Neural progenitor cell (in vitro differentiated cells): ENCODE data around the gene HEXB. TPM values are rescaled to one million over a fixed set of nuclear protein-coding genes. Genes with fewer than 3 reads are reported as not detected.

Source experiments
- DNase-seq: peaks from one replicate; pipeline ENCODE4 v3.0.0-alpha.2; 2016; ENCODE audit warnings: low spot score
- H2AFZ ChIP-seq: fragments of 200-600 bp; sonication (generic); replicated peaks from 2 replicates; pipeline ENCODE4 v1.6.1; 2016; ENCODE audit warnings: antibody characterized with exemption
- H3F3A ChIP-seq: fragments of 200-600 bp; sonication (generic); 2 replicates; pipeline ENCODE4 v1.6.1; 2016; ENCODE audit warnings: antibody characterized with exemption, low read depth
- H3K27ac ChIP-seq: fragments of 200-600 bp; sonication (generic); 2 replicates; pipeline ENCODE4 v1.5.1; 2016; ENCODE audit warnings: mild to moderate bottlenecking
- H3K27me3 ChIP-seq: fragments of 200-600 bp; sonication (generic); 2 replicates; pipeline ENCODE4 v1.6.1; 2016; ENCODE audit warnings: mild to moderate bottlenecking, moderate library complexity
- H3K36me3 ChIP-seq: fragments of 200-600 bp; sonication (generic); 2 replicates; pipeline ENCODE4 v1.5.1; 2016
- H3K4me1 ChIP-seq: fragments of 200-600 bp; sonication (generic); 2 replicates; pipeline ENCODE4 v1.6.1; 2016; ENCODE audit warnings: mixed run types
- H3K4me2 ChIP-seq: fragments of 200-600 bp; sonication (generic); 2 replicates; pipeline ENCODE4 v1.6.1; 2016
- H3K4me3 ChIP-seq: fragments of 200-600 bp; sonication (generic); 2 replicates; pipeline ENCODE4 v1.5.1; 2016
- H3K79me2 ChIP-seq: fragments of 200-600 bp; sonication (generic); 2 replicates; pipeline ENCODE4 v1.6.1; 2016; ENCODE audit warnings: low read depth
- H3K9ac ChIP-seq: fragments of 200-600 bp; sonication (generic); 2 replicates; pipeline ENCODE4 v1.6.1; 2016
- H3K9me3 ChIP-seq: fragments of 200-600 bp; sonication (generic); 2 replicates; pipeline ENCODE4 v1.5.1; 2016; ENCODE audit warnings: low read depth
- H4K20me1 ChIP-seq: fragments of 200-600 bp; sonication (generic); 2 replicates; pipeline ENCODE4 v1.6.1; 2016; ENCODE audit warnings: low read depth
- H3K27ac Mint-ChIP-seq: 3 replicates; pipeline ENCODE4 v1.8.0; 2021; ENCODE audit warnings: mixed read lengths
- H3K27me3 Mint-ChIP-seq: 2 replicates; pipeline ENCODE4 v1.8.0; 2022; ENCODE audit warnings: low read depth, mild to moderate bottlenecking, inconsistent platforms, moderate library complexity, mixed read lengths; ENCODE audit not compliant: insufficient read depth
- H3K36me3 Mint-ChIP-seq: 3 replicates; pipeline ENCODE4 v1.8.0; 2021; ENCODE audit warnings: mixed read lengths
- H3K4me1 Mint-ChIP-seq: 3 replicates; pipeline ENCODE4 v1.8.0; 2021; ENCODE audit warnings: mixed read lengths
- H3K4me3 Mint-ChIP-seq: 3 replicates; pipeline ENCODE4 v1.8.0; 2021; ENCODE audit warnings: mild to moderate bottlenecking, moderate library complexity, mixed read lengths
- H3K9me3 Mint-ChIP-seq: 3 replicates; pipeline ENCODE4 v1.8.0; 2020; ENCODE audit warnings: mixed read lengths
- EZH2 ChIP-seq: fragments of 200-600 bp; sonication (generic); IDR thresholded peaks from 2 replicates; pipeline ENCODE4 v1.6.1; 2017; ENCODE audit warnings: antibody characterized with exemption, mild to moderate bottlenecking, moderate library complexity
- EZH2phosphoT487 ChIP-seq: fragments of 200-600 bp; sonication (generic); IDR thresholded peaks from 2 replicates; pipeline ENCODE4 v1.6.1; 2017; ENCODE audit warnings: antibody characterized with exemption
- total RNA-seq: library from RNA; depleted of rRNA; stranded (reverse); fragments of >200 nt; gene quantifications from 2 replicates; pipeline ENCODE4 v1.2.3, GENCODE V29; 2015; ENCODE audit warnings: low replicate concordance
- TF ChIP-seq, protein P1 (sequence below): fragments of 200-600 bp; sonication (generic); IDR thresholded peaks from 2 replicates; pipeline ENCODE4 v1.5.1; 2017; ENCODE audit warnings: antibody characterized with exemption, mild to moderate bottlenecking

The HEXB gene
- total RNA-seq, 1 donor from 2014 or later, result 65.6 TPM

DNA sequence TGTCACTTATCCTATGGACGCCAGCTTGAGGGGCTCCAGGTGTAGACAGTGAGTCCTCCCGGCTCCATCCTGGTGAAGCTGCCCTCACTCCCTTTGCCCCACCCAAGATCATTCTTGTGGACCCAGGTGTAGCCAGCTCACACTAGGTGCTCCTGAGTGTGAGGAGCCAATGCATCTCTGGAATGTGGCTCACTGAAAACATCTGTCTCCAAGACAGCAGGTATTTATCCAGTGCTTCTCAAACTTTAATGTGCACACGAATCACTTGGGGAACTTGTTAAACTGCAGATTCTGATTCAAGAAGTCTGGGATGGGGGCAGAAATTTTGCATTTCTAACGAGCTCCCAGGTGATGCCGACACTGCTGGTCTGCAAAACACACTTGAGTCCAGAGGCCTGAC is 31.0 kb upstream of the HEXB start:
- Histone ChIP-seq H2AFZ (peak overlapping the region; percentile 34), H3K4me1 (peaks cover 3% of the 10 kb centered on the region), H3K9ac (no peak overlapping the region), H3F3A (no peaks in the 10 kb centered on the region), H3K27ac (no peak overlapping the region), H3K36me3 (no peaks in the 10 kb centered on the region), H3K4me3 (no peak overlapping the region), H4K20me1 (no peaks in the 10 kb centered on the region), H3K4me2 (no peak overlapping the region), H3K79me2 (no peaks in the 10 kb centered on the region), H3K9me3 (no peaks in the 10 kb centered on the region), H3K27me3 (no peaks in the 10 kb centered on the region)
- no peaks in the 10 kb centered on the region for H3K27me3 Mint-ChIP-seq
- TF ChIP-seq EZH2 (no peak), EZH2phosphoT487 (no peak)
- TF ChIP-seq, protein P1, sequence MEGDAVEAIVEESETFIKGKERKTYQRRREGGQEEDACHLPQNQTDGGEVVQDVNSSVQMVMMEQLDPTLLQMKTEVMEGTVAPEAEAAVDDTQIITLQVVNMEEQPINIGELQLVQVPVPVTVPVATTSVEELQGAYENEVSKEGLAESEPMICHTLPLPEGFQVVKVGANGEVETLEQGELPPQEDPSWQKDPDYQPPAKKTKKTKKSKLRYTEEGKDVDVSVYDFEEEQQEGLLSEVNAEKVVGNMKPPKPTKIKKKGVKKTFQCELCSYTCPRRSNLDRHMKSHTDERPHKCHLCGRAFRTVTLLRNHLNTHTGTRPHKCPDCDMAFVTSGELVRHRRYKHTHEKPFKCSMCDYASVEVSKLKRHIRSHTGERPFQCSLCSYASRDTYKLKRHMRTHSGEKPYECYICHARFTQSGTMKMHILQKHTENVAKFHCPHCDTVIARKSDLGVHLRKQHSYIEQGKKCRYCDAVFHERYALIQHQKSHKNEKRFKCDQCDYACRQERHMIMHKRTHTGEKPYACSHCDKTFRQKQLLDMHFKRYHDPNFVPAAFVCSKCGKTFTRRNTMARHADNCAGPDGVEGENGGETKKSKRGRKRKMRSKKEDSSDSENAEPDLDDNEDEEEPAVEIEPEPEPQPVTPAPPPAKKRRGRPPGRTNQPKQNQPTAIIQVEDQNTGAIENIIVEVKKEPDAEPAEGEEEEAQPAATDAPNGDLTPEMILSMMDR, result no peak
- no peak for DNase-seq
- no peaks in the 10 kb centered on the region for H3K36me3 Mint-ChIP-seq
- H3K4me1 Mint-ChIP-seq, result peaks cover 5% of the 10 kb centered on the region
- peaks cover 3% of the 10 kb centered on the region for H3K9me3 Mint-ChIP-seq
- no peak overlapping the region for H3K27ac Mint-ChIP-seq
- no peak overlapping the region for H3K4me3 Mint-ChIP-seq

DNA sequence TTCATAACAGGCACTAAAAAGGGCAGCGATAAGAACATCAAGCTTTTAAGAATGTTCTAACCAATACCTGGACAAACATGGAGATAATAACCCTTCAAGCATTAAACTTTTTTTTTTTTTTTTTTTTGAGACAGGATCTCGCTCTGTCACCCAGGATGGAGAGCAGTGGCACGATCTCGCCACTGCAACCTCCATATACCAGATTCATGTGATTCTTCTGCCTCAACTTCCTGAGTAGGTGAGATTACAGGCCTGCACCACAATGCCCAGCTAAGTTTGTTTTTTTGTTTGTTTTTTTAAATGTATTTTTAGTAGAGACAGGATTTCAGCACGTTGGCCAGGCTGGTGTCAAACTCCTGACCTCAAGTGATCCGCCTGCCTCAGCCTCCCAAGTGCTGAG is 29.8 kb upstream of the HEXB start:
- TF ChIP-seq EZH2phosphoT487 (no peak), EZH2 (no peak)
- TF ChIP-seq, protein P1, result no peak

DNA sequence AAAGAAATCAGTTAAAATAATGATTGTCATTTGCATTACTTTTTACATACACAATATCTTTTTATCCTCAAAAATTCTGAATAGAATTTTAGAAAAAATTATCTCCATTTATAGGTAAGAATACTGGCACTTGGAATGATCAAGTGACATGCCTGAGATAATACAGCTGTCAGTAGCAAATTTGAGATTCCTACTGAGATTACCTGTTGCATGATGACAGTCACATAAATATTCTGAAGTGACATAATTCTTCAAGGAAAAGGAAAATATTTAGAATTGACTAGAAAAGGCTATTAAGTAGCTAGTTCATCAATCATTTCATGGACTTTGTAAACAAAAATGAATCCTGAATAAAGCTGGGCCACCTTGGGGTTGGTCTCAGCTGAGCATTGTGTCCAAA is 29.3 kb upstream of the HEXB start:
- TF ChIP-seq, protein P1, result no peak
- TF ChIP-seq EZH2 (no peak), EZH2phosphoT487 (no peak)
- H3K27ac ChIP-seq, result no peak overlapping the region
- peaks cover 12% of the 10 kb centered on the region for H3K4me1 Mint-ChIP-seq
- H3K36me3 ChIP-seq, result no peaks in the 10 kb centered on the region
- H3K27ac Mint-ChIP-seq, result no peak overlapping the region
- H3K4me1 ChIP-seq, result peaks cover 7% of the 10 kb centered on the region
- no peaks in the 10 kb centered on the region for H3K36me3 Mint-ChIP-seq
- H3K27me3 Mint-ChIP-seq, result no peaks in the 10 kb centered on the region
- no peak overlapping the region for H3K4me2 ChIP-seq
- peaks cover 3% of the 10 kb centered on the region for H3K9me3 Mint-ChIP-seq
- no peak for DNase-seq
- H3K4me3 ChIP-seq, result no peak overlapping the region
- no peaks in the 10 kb centered on the region for H3K27me3 ChIP-seq
- no peak overlapping the region for H3K9ac ChIP-seq
- no peak overlapping the region for H2AFZ ChIP-seq
- no peak overlapping the region for H3K4me3 Mint-ChIP-seq
- no peaks in the 10 kb centered on the region for H4K20me1 ChIP-seq
- H3K79me2 ChIP-seq, result no peaks in the 10 kb centered on the region
- no peaks in the 10 kb centered on the region for H3K9me3 ChIP-seq
- H3F3A ChIP-seq, result no peaks in the 10 kb centered on the region

More for the DNA sequence above, 29.8 kb upstream of the HEXB start:
- H3K27me3 Mint-ChIP-seq, result no peaks in the 10 kb centered on the region
- H3K36me3 ChIP-seq, result no peaks in the 10 kb centered on the region
- H3K9me3 ChIP-seq, result no peaks in the 10 kb centered on the region
- H3K27ac Mint-ChIP-seq, result no peak overlapping the region
- H3K79me2 ChIP-seq, result no peaks in the 10 kb centered on the region
- no peak overlapping the region for H3K4me3 Mint-ChIP-seq
- H3K4me1 ChIP-seq, result peaks cover 2% of the 10 kb centered on the region
- no peaks in the 10 kb centered on the region for H3K27me3 ChIP-seq
- H3K36me3 Mint-ChIP-seq, result no peaks in the 10 kb centered on the region
- no peaks in the 10 kb centered on the region for H3F3A ChIP-seq
- H4K20me1 ChIP-seq, result no peaks in the 10 kb centered on the region
- H3K9me3 Mint-ChIP-seq, result peaks cover 3% of the 10 kb centered on the region
- no peak for DNase-seq
- no peak overlapping the region for H3K27ac ChIP-seq
- peaks cover 10% of the 10 kb centered on the region for H3K4me1 Mint-ChIP-seq
- no peak overlapping the region for H3K4me2 ChIP-seq
- H3K4me3 ChIP-seq, result no peak overlapping the region
- no peak overlapping the region for H2AFZ ChIP-seq
- H3K9ac ChIP-seq, result no peak overlapping the region
